GM19372 (cell line): ENCODE measurements around the gene WDR38.

Experiments
- ATAC-seq: cut with Tn5 transposase; IDR thresholded peaks from one replicate; pipeline ENCODE4 v1.9.1; 2021; ENCODE audit warnings: mild to moderate bottlenecking, low read depth, moderate library complexity; ENCODE audit not compliant: unreplicated experiment

WDR38 gene

DNA sequence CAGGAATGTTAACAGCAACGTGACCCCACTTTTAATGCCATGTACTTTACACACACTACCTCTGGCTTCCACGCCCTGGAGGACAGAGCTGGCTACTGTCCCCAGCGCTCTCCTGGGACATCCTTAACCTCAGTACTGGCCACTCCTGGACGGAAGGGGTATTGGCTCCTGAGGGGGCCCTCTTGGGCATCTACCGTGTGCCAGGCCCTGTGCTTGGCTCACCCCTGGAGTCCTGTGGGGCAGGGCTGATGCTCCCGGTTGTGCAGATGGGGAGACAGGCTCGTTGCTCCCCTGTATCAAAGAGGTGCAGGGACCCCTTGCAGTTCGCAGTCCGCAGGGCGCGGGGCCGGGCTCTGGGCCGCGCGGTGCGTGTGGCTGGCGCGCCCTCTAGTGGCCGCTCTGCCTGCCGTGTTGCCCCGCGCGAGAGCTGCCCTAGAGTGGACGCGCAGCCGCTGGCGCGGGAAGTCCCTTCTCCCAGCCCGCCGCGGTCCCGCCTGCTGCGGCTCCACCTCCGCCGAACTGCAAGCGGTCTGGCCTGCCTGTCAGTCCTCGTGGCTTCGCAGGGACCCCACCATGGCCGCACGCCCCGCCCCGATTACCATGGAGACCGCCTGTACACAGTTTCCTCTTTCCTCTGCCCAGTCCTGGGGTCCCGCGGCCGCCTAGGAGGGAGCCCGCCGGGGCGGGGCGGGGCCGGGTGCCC is at the start of gene WDR38:
WDR38 (plus strand) TSS at position 632 of the 703 bp plus-strand sequence. CDS start 72 bp downstream, outside the sequence.
- ATAC-seq, result peak; percentile 68

DNA sequence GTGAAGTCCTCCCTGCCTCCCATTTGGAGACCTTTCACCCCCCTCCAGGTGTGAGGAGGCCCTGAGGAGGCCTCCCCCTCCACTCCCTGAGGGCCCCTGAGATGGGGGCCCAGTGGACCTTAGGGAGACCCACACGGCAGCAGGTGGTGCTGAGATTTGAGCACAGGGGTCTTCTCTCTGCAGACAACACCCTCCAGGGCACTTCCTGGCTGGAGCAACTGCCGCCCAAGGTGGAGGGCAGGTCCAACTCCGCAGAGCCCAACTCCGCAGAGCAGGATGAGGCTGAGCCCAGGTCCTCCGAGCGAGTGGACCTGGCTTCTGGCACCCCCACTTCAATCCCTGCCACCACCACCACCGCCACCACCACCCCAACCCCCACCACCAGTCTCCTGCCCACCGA is 49.3 kb upstream of the WDR38 start:
- ATAC-seq, result no peak

- no peak for ATAC-seq
These were observed 48.1 kb upstream of the WDR38 start for GRCh38 chr9:124805186-124805585.

DNA sequence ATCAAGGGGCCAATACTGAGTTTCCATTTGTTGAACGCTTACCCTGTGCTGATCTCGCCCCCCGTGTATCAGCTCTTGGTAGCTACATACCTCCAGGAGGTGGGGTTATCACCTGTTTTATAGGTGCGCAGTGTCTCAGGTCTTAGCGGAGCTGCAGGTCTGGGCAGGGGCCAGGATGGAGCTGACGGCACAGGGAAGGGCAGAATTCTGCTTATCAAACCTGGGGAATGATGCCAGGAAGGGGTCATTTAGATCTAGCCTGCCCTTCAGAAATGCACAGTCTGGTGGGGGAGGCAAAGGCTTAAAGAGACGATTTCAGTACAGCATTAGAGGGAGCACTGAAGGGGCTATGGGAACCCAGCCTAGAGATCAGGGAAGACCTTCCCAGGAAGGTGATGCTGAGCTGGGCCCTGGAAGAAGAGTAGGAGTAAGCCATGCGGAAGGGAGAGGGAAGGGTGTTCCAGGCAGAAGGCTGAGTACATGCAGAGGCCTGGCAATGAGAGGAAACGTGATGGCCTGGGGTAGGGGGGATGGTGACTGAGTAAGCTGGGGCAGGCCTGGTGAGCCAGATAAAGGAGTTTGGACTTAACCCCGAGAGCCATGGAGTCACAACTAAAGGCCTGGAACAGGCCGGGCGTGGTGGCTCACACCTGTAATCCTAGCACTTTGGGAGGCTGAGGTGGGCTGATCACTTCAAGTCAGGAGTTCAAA is 44.9 kb upstream of the WDR38 start:
- no peak for ATAC-seq

DNA sequence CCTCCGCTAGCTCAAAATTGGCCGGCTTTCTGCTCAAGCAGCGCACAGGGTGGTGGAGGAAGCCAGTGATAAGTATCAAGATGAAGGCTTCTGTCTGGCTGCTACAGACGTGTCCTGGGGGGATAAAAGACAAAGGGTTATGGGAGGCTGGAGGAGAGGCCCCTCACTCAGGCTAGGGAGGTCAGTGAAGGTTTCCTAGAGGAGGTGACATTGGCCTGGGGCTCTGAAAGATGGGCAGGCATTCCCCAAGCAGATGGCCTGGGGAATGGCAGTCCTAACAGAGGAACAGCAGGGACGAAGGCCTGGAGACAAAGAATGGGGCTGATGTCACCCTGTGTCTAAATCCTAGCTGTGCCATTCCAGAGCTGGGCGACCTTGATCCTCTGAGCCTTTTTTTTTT is 44.0 kb upstream of the WDR38 start:
- ATAC-seq, result no peak

- ATAC-seq, result no peak
These were observed 43.3 kb upstream of the WDR38 start for GRCh38 chr9:124809741-124810500.

- no peak for ATAC-seq
These were observed 42.5 kb upstream of the WDR38 start for GRCh38 chr9:124810663-124811355.

DNA sequence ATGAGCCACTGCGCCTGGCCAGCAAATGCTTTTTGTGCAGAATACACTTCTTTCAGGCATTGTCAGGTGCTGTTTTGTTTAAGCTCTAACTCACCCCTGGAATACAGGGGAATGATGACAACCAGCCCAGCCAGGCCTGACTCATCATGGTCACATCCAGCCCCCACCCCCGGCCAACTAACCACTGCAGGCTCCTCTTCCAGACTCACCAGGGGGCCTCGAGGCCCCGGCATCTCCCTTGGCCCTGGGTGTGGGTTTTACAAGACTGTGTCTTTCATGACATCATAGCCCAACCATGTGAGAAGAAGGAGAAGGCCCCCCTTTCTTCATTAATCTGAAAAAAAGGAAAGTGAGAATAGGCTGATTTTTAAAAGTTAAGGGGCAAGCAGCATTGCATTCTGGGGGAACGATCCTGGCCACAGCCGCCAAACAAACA is 40.8 kb upstream of the WDR38 start:
- no peak for ATAC-seq

GRCh38 chr9:124813041-124813440 is 40.2 kb upstream of the WDR38 start:
- ATAC-seq, result no peak

- ATAC-seq, result no peak
These were observed 39.6 kb upstream of the WDR38 start for GRCh38 chr9:124813501-124814163.

DNA sequence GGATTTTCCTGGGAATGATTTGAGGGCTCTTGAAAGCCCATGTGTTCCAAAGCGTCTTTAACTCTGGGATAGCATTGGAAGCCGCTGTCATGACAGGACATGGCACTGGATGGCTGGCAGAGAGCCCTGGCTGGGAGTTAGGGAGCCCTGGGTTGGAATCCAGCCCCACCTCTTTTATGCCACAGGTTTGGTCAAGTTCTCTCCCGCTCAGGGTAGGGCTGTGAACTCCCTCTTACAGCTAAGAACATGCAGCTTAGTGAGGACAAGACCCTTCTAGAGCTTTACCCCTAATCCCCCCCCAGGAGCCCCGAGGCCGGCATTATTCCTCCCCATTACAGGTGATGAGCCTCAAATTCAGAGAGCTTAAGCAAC is 39.1 kb upstream of the WDR38 start:
- ATAC-seq, result no peak

DNA sequence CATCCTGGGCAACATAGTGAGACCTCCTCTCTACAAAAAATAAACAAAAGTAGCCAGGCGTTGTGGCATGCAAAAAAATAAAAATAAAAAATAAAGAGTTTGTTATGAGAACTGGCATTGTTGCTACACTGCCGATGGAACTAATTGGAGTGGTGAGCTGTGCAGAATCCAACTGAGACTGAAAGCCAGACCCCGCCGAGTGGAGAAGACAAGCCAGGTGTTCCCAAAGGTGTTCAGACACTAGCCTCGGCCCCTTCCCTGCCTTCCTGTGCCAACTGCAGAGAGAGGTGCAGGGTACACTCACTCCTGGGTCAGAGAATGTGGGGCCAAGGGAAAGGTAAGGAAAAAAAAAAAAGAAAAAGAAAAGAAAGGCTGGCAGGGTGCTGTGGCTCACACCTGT is 37.7 kb upstream of the WDR38 start:
- ATAC-seq, result no peak

DNA sequence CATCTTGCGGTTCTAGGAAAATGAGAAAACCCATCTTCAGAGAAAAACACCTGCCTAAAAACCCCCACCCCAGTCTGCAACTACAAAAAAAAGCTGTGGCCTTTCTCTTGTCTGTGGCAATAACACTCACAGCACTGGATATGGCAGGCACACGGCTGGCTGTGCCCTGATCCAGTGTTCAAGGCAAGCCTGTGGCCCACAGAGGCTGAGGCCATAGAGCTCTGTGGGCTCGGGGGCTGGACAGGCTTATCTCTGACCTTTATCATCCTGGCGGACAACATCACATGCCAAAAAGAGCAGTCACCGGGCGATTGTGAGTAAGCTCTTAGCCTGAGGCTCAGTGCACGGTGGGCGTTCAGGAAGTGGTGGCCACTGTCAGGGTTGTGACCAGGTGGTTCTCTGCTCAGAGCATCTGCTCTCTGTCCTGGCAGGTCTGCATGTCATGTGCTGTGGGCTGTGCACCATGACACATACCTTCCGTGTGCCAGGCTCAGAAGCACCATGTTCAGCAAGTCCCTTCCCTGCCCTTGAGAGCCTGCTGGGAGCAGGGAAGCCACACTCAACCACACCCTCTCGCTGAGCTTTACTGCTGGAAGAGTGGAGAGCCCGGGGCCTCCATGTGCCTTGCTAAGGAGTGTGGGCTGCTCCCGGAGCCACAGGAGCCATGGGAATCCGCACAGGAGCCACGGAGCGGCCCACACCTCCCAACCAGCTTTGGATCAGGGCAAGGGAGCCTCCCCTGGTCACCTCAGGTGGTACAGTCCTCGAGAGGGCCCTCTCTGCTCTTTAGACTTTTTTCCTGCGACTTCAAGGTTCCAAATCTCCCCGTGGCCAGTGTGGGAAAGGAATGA is 34.6 kb upstream of the WDR38 start:
- ATAC-seq, result no peak

GRCh38 chr9:124820698-124821623 is 32.3 kb upstream of the WDR38 start:
- no peak for ATAC-seq

DNA sequence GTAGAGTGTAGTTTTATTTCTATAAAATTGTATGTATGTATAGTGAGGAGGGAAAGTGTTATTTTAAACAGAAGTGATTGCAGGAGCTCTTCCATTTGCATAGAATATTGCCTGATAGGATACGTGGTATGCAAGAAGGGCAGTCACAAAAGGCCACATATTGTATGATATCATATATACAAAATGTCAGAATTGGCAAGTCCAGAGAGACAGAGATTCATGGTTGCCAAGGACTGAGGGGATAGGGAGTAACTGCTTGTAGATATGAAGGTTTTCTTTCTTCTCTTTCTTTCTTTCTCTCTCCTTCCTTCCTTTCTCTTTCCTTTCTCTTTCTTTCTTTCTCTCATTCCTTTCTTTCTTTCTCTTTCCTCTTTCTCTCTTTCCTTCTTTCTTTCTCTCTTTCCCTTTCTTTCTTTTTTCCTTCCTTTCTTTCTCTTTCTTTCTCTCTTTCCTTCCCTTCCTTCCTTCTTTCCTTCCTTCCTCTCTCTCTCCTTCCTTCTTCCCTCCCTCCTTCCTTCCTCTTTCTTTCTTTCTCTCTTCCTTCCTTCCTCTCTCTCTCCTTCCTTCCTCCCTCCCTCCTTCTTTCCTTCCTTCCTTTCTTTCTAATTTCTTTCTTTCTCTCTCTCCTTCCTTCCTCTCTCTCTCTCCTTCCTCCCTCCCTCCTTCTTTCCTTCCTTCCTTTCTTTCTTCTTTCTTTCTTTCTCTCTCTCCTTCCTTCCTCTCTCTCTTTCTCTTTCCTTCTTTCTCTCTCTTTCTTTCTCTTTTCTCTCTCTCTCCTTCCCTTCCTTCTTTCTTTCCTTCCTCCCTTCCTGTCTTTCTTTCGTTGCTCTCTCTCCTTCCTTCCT is 24.5 kb upstream of the WDR38 start:
- no peak for ATAC-seq

DNA sequence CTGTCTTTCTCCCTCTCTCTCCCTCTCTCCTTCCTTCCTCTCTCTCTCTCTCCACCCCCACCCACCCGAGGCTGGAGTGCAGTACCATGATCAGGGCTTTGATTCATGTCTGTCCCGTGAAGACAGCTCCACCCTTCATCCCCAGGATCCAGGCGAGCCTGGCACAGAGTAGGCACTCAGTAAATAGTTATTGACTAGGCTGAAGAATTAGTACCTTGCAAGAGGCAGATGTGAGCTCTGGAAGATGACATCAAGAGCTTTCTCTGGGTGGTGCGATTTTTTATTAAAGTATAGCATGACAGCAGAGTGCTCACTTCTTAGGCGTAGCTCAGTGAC is 24.0 kb upstream of the WDR38 start:
- ATAC-seq, result no peak

DNA sequence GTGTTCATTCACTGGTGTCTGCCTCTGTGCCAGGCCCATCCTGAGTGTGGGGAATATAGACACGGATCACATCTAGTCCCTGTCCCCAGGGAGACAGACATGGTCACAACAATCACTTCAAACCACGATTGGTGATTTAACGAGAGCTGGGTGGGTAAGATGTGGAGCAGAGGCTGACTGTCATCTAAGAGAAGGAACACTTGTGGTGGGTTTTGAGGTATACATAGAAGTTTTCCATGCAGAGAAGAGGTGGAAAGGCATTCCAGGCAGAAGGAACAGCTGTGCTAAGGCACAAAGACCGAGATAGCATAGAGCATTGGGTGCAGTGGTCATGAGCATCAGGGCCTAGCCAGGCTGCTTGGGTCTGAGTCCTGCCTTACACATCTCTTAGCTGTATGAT is 22.7 kb upstream of the WDR38 start:
- ATAC-seq, result no peak
